Ovary (tissue), 9 donors: ENCODE data around the gene ZNF208. TPM values are rescaled to one million over a fixed set of nuclear protein-coding genes. Genes with fewer than 3 reads are reported as not detected.

ENCODE experiments used
- polyA plus RNA-seq, 2 donors: library from polyadenylated mRNA; stranded (reverse); fragments of 200-250 nt in 1 of 2; fragments of 350-450 nt in 1 of 2; fragmentation: Illumina TruSeq in 1 of 2; extraction: RNeasy Lipid Tissue Mini Kit (QIAGEN cat#74804) in 1 of 2; gene quantifications; one replicate each; pipeline ENCODE4 v1.2.3, GENCODE V29; 2013 to 2014
- total RNA-seq, 7 donors: library from RNA; depleted of rRNA in 2 of 7; stranded (reverse); fragments of >200 nt in 2 of 7; fragmentation: NEBNext Ultra II Directional in 3 of 7; extraction: Animal tissue kit (Norgen Biotek cat#: 25700) in 3 of 7; gene quantifications; one replicate each; pipeline versions ENCODE4 v1.1.0 to v1.2.4, GENCODE V29; 2016 to 2023
- donor health status: DM: no; HTN: no; CAD: no; lungs with moderate emphysema.
- donor health status: DM: no; HTN: no; CAD: no.
- donor health status: Bipolar disorder and iron deficiency.
- donor health status: DM: yes; HTN: yes; CAD: no.
- donor health status: DM: no; HTN: no; CAD: no.
- donor health status: DM: yes; HTN: yes; CAD: no.

Gene ZNF208
- total and polyA plus RNA-seq, 9 donors: 1.3 to 47.5 (median 11.0) TPM

Other genes with a start within 250 kb of the ZNF208 start
- 10 to 100 TPM in 5 of 7 donors, 1 to 10 TPM in 2; 4.3 to 23.6 (median 17.5) TPM for gene ZNF100, start 243.4 kb downstream of the ZNF208 start, total RNA-seq
- 1 to 10 TPM; 2.8 to 6.4 TPM for gene ZNF100, start 243.4 kb downstream of the ZNF208 start, polyA plus RNA-seq
- gene ZNF43, start 174.8 kb downstream of the ZNF208 start, total RNA-seq: 10 to 100 TPM; 16.4 to 31.2 (median 23.6) TPM
- gene ZNF43, start 174.8 kb downstream of the ZNF208 start, polyA plus RNA-seq: 10 to 100 TPM; 10.8 to 12.5 TPM
- 1 to 10 TPM in 6 of 7 donors, under 1 TPM in 1; 0.80 to 7.2 (median 4.2) TPM for gene ZNF257, start 41.5 kb upstream of the ZNF208 start, total RNA-seq
- 1 to 10 TPM; 1.2 to 1.9 TPM for gene ZNF257, start 41.5 kb upstream of the ZNF208 start, polyA plus RNA-seq
- 1 to 10 TPM; 1.8 to 6.1 (median 3.7) TPM for gene ZNF676, start 186.0 kb upstream of the ZNF208 start, total RNA-seq
- gene ZNF676, start 186.0 kb upstream of the ZNF208 start, polyA plus RNA-seq: under 1 TPM; 0.42 to 1.00 TPM